ENCODE results near the gene TKT.

- TF ChIP-seq HNF4G (IDR thresholded peaks at IDR 0.05), result no peak
- no peak for TF ChIP-seq CTCF (IDR thresholded peaks at IDR 0.05; ENCODE audit: low read depth, low read length, missing input control)
- TF ChIP-seq JUND (IDR thresholded peaks at IDR 0.05), result no peak
- TF ChIP-seq YY1 (IDR thresholded peaks at IDR 0.05), result no peak
- no peak for TF ChIP-seq MAX (IDR thresholded peaks at IDR 0.05)
- TF ChIP-seq ZBTB33 (IDR thresholded peaks at IDR 0.05), result no peak
- no peak for TF ChIP-seq ATF3 (IDR thresholded peaks at IDR 0.05)
- TF ChIP-seq SP1 (IDR thresholded peaks at IDR 0.05), result no peak
- no peak for TF ChIP-seq TAF1 (conservative IDR thresholded peaks at IDR 0.05)
- TF ChIP-seq RAD21 (IDR thresholded peaks at IDR 0.05), result no peak
- no peak for TF ChIP-seq FOXA1 (IDR thresholded peaks at IDR 0.05)
These were observed 38.0 kb upstream of the TKT start for GRCh38 chr3:53293867-53294266.

Measured in liver (tissue), 3 donors.